Measurements from ENCODE around the gene ACE.

GRCh38 chr17:63495491-63495890, 18.6 kb downstream of the ACE start:
- no peak for TF ChIP-seq POLR2AphosphoS5 (IDR thresholded peaks at IDR 0.05)
- TF ChIP-seq CTCF (IDR thresholded peaks at IDR 0.05): no peak
